IPS-11a (cell line): ENCODE results near the gene C1GALT1.
"Not testable (repeated sequence)": the region's sequence is repeated elsewhere in the genome, so short reads cannot be mapped to it uniquely, and the experiment has no call there.

ENCODE experiments used
- H3K4me3 ChIP-seq: one replicate; pipeline ENCODE4 v1.5.1; 2013; ENCODE audit warnings: low read depth, low read length, control low read depth

Gene C1GALT1

GRCh38 chr7:7231865-7232264, 49.5 kb downstream of the C1GALT1 start:
- no peak overlapping the region for H3K4me3 ChIP-seq

- H3K4me3 ChIP-seq: no peak overlapping the region
Measured at GRCh38 chr7:7235347-7235746, 53.0 kb downstream of the C1GALT1 start.

GRCh38 chr7:7236041-7236440, 53.7 kb downstream of the C1GALT1 start:
- no peak overlapping the region for H3K4me3 ChIP-seq

GRCh38 chr7:7237201-7237977, 55.0 kb downstream of the C1GALT1 start:
- H3K4me3 ChIP-seq: no peak overlapping the region

- no peak overlapping the region for H3K4me3 ChIP-seq
Measured at GRCh38 chr7:7237978-7238267, 55.6 kb downstream of the C1GALT1 start.

- H3K4me3 ChIP-seq: no peak overlapping the region
Measured at GRCh38 chr7:7239346-7239745, 57.0 kb downstream of the C1GALT1 start.

- H3K4me3 ChIP-seq: no peak overlapping the region
Measured at GRCh38 chr7:7242899-7243298, 60.6 kb downstream of the C1GALT1 start.

- H3K4me3 ChIP-seq: not testable (repeated sequence)
Measured at GRCh38 chr7:7245233-7245632, 62.9 kb downstream of the C1GALT1 start.

- H3K4me3 ChIP-seq: no peak overlapping the region
Measured at GRCh38 chr7:7246223-7246622, 63.9 kb downstream of the C1GALT1 start.

- H3K4me3 ChIP-seq: no peak overlapping the region
Measured at GRCh38 chr7:7247658-7248057, 65.3 kb downstream of the C1GALT1 start.

- no peak overlapping the region for H3K4me3 ChIP-seq
Measured at GRCh38 chr7:7249814-7250213, 67.5 kb downstream of the C1GALT1 start.

GRCh38 chr7:7251742-7252141, 69.4 kb downstream of the C1GALT1 start:
- no peak overlapping the region for H3K4me3 ChIP-seq

- no peak overlapping the region for H3K4me3 ChIP-seq
Measured at GRCh38 chr7:7254319-7254718, 72.0 kb downstream of the C1GALT1 start.

GRCh38 chr7:7254908-7255307, 72.6 kb downstream of the C1GALT1 start:
- H3K4me3 ChIP-seq: no peak overlapping the region

GRCh38 chr7:7256731-7257274, 74.5 kb downstream of the C1GALT1 start:
- H3K4me3 ChIP-seq: no peak overlapping the region

- no peak overlapping the region for H3K4me3 ChIP-seq
Measured at GRCh38 chr7:7257899-7258692, 75.8 kb downstream of the C1GALT1 start.

- H3K4me3 ChIP-seq: no peak overlapping the region
Measured at GRCh38 chr7:7261863-7262262, 79.5 kb downstream of the C1GALT1 start.

- no peak overlapping the region for H3K4me3 ChIP-seq
Measured at GRCh38 chr7:7263297-7264230, 81.2 kb downstream of the C1GALT1 start.

GRCh38 chr7:7264306-7265040, 82.1 kb downstream of the C1GALT1 start:
- H3K4me3 ChIP-seq: no peak overlapping the region
